Activated CD4-positive, alpha-beta T cell treated with anti-CD3 and anti-CD28 coated beads, Interleukin-2, amount 10 ng/mL, durations not matched to agents 24 days and 14 days (primary cell): ENCODE measurements around the gene NCAM1. TPM values are rescaled to one million over a fixed set of nuclear protein-coding genes. Genes with fewer than 3 reads are reported as not detected.

ENCODE experiments used
- DNase-seq: peaks from one replicate; pipeline ENCODE4 v3.0.0; 2022
- H3K27ac Mint-ChIP-seq: one replicate; pipeline ENCODE4 v1.8.0; 2022; ENCODE audit warnings: mild to moderate bottlenecking, mixed read lengths
- H3K27me3 Mint-ChIP-seq: one replicate; pipeline ENCODE4 v1.8.0; 2022; ENCODE audit warnings: mixed read lengths
- H3K36me3 Mint-ChIP-seq: one replicate; pipeline ENCODE4 v1.8.0; 2022; ENCODE audit warnings: low read depth, mild to moderate bottlenecking, mixed read lengths
- H3K4me1 Mint-ChIP-seq: one replicate; pipeline ENCODE4 v1.8.0; 2021; ENCODE audit warnings: mixed read lengths
- H3K4me3 Mint-ChIP-seq: one replicate; pipeline ENCODE4 v1.8.0; 2022; ENCODE audit warnings: mild to moderate bottlenecking, moderate library complexity, mixed read lengths
- H3K9me3 Mint-ChIP-seq: one replicate; pipeline ENCODE4 v1.8.0; 2021; ENCODE audit warnings: mixed read lengths
- intact Hi-C: fragments of 100-400 bp; cut with micrococcal nuclease; formaldehyde crosslinking; loops from one replicate; pipeline ENCODE4 v1.15.1; 2023
- total RNA-seq: library from RNA; stranded (reverse); gene quantifications from 2 replicates; pipeline ENCODE4 v1.2.3, GENCODE V29; 2022

Gene NCAM1
- total RNA-seq, 1 donor from 2014 or later = not detected

GRCh38 chr11:112961751-112962578, 745 bp downstream of the NCAM1 start:
- Mint-ChIP-seq H3K4me1 (peaks cover 12% of the 10 kb centered on the region), H3K27ac (peak overlapping the region; percentile 32), H3K36me3 (no peaks in the 10 kb centered on the region), H3K4me3 (peak overlapping the region; percentile 82), H3K9me3 (no peaks in the 10 kb centered on the region), H3K27me3 (peaks cover 65% of the 10 kb centered on the region)
- peak; percentile 64 for DNase-seq
- intact Hi-C loops = no loop called here

GRCh38 chr11:112962579-112963367, 1.6 kb downstream of the NCAM1 start:
- H3K36me3 Mint-ChIP-seq = no peaks in the 10 kb centered on the region

DNA sequence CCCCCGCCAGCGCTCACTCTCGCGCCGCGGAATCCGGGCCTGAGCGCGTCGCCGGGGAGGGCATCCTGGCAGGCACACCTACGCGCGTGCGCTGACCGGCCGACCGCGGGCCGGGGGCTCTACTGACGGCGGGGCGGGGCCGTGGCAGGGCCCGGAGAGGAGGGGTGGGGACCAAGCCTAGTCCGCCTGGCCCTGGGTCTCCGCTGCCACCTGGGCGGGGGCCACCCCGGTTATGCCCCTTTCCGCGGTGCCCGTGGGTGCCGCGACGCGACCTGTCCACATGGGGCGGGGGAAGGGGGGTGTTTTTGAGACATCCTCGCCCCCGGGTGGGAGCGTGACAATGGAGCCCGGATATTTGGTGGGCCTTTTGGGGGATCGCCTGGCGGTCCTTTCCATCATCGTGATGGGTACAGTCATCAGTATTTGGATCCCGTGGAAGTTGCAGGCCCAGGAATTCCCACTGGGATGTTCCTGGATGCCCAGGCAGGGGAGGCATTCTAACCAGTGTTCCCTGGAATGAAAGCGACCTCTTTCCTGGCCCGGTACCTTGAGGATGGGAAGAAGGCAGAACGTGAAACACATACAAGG, 2.2 kb downstream of the NCAM1 start:
- no peak for DNase-seq
- H3K9me3 Mint-ChIP-seq = no peaks in the 10 kb centered on the region
- intact Hi-C loops = no loop called here
- peaks cover 61% of the 10 kb centered on the region for H3K27me3 Mint-ChIP-seq
- peaks cover 12% of the 10 kb centered on the region for H3K4me1 Mint-ChIP-seq
- no peaks in the 10 kb centered on the region for H3K36me3 Mint-ChIP-seq
- H3K27ac Mint-ChIP-seq = no peak overlapping the region
- no peak overlapping the region for H3K4me3 Mint-ChIP-seq

More at GRCh38 chr11:112962579-112963367, 1.6 kb downstream of the NCAM1 start:
- DNase-seq = peak; percentile 56
- H3K4me1 Mint-ChIP-seq = peaks cover 12% of the 10 kb centered on the region
- peak overlapping the region; percentile 82 for H3K4me3 Mint-ChIP-seq
- intact Hi-C loops = no loop called here
- H3K27ac Mint-ChIP-seq = peak overlapping the region; percentile 32
- no peaks in the 10 kb centered on the region for H3K9me3 Mint-ChIP-seq
- peaks cover 66% of the 10 kb centered on the region for H3K27me3 Mint-ChIP-seq

GRCh38 chr11:112965656-112966055, 4.4 kb downstream of the NCAM1 start:
- no peak overlapping the region for H3K4me3 Mint-ChIP-seq
- peaks cover 12% of the 10 kb centered on the region for H3K4me1 Mint-ChIP-seq
- intact Hi-C loops = no loop called here
- DNase-seq = no peak
- H3K27ac Mint-ChIP-seq = no peak overlapping the region
- H3K27me3 Mint-ChIP-seq = peaks cover 53% of the 10 kb centered on the region
- no peaks in the 10 kb centered on the region for H3K36me3 Mint-ChIP-seq
- no peaks in the 10 kb centered on the region for H3K9me3 Mint-ChIP-seq

GRCh38 chr11:112966561-112966960, 5.3 kb downstream of the NCAM1 start:
- no peak for DNase-seq
- Mint-ChIP-seq H3K36me3 (no peaks in the 10 kb centered on the region), H3K27me3 (peaks cover 44% of the 10 kb centered on the region), H3K9me3 (no peaks in the 10 kb centered on the region), H3K27ac (no peak overlapping the region), H3K4me3 (no peak overlapping the region), H3K4me1 (peaks cover 7% of the 10 kb centered on the region)
- intact Hi-C loops = no loop called here

DNA sequence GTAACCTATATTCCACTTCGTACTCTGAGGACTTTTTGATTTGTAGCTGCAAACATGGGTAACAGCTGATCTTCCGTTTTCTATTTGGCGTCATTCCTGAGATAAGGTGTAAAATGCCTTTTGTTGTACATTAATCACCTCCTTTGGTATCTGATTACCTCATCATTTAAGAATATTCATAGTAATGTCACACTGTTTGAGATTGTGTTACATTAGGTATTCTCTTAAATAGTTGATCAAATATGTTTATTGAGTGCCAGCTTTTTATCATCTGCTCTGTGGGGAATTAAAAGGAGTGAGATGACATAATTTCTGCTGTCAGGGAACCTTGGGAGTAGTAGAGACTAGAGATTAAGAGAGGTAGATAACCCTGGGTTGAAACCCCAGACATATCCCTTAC, 5.9 kb downstream of the NCAM1 start:
- H3K9me3 Mint-ChIP-seq = no peaks in the 10 kb centered on the region
- peaks cover 5% of the 10 kb centered on the region for H3K4me1 Mint-ChIP-seq
- H3K27ac Mint-ChIP-seq = no peak overlapping the region
- H3K27me3 Mint-ChIP-seq = peaks cover 42% of the 10 kb centered on the region
- no peak overlapping the region for H3K4me3 Mint-ChIP-seq
- no peaks in the 10 kb centered on the region for H3K36me3 Mint-ChIP-seq
- DNase-seq = no peak
- intact Hi-C loops = no loop called here

DNA sequence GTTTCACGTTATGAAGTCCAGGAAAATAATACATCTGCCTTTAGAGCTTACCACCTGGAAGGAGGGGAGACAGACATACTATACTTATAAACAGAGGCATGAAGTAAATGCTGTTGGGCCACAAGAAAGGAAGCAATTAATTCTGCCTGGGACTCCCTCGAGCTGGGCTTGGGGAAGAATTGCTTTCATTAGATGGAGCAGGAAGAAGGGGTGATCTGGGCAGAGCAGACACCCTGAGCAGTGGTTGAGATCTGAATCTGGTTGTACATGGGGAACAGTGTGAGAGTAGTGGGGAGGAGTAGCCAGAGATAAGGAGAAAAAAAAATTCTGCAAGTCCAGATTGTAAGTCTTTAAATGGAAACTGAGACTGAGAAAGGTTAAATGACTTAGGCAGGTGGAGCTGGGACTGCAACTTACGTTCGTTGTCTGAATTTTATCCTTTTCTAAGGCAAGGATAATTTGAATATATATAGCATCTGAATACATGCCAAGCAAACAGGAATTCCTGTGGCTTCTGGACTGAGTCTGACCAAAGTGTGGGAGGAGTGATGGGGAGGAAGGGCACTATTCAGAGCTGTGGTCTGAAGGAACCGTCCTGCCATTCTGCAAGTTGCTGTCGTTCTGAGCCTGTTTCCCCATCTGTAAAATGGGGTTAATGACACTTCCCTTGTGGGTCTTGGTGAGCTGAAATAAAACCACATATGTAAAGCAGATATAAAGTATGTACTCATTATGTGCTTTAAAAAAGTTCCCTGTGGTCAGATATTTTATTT, 7.9 kb downstream of the NCAM1 start:
- no peaks in the 10 kb centered on the region for H3K9me3 Mint-ChIP-seq
- intact Hi-C loops = no loop called here
- H3K4me1 Mint-ChIP-seq = no peaks in the 10 kb centered on the region
- DNase-seq = no peak
- H3K4me3 Mint-ChIP-seq = no peak overlapping the region
- H3K27ac Mint-ChIP-seq = no peak overlapping the region
- no peaks in the 10 kb centered on the region for H3K36me3 Mint-ChIP-seq
- peaks cover 32% of the 10 kb centered on the region for H3K27me3 Mint-ChIP-seq

DNA sequence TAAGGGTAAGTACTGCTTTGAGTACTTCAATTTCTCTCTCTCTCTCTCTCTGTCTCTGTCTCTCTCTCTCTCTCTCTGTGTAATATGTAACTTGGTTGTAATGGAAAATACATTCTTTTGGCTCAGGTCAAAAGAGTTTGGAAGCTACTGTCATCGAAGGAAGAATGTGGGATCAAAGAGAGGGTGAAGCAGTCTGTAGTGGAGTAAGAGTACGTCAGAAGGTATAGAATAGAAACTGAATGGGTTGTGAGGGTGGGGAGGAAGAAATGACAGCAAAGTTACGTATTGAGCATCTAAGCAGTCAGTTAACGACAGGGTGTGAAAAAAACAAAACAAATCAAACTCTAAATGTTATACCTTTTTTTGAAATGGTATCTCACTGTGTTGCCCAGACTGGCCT, 10.0 kb downstream of the NCAM1 start:
- Mint-ChIP-seq H3K4me1 (no peaks in the 10 kb centered on the region), H3K9me3 (no peaks in the 10 kb centered on the region), H3K27ac (no peak overlapping the region), H3K4me3 (no peak overlapping the region), H3K36me3 (no peaks in the 10 kb centered on the region), H3K27me3 (peaks cover 20% of the 10 kb centered on the region)
- DNase-seq = no peak
- intact Hi-C loops = no loop called here

DNA sequence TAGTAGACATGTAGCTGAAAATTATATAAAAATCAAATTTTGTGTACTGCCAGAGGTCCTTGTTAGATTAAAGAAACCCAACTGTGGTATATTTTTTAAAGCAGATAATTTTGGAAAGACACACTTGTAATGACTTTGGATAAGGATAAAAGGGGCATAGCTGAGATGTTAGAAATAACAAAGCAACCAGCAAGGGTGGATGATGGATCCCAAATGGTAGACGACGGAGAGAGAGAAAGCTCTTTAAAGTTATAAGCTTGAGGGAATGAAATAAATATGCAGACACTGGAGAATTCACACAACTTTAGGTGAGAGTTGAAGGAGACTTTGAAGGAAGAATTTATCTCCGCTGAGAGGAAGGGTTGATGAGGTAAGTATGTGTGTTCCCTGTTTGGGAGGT, 10.6 kb downstream of the NCAM1 start:
- no peak overlapping the region for H3K27ac Mint-ChIP-seq
- H3K4me3 Mint-ChIP-seq = no peak overlapping the region

DNA sequence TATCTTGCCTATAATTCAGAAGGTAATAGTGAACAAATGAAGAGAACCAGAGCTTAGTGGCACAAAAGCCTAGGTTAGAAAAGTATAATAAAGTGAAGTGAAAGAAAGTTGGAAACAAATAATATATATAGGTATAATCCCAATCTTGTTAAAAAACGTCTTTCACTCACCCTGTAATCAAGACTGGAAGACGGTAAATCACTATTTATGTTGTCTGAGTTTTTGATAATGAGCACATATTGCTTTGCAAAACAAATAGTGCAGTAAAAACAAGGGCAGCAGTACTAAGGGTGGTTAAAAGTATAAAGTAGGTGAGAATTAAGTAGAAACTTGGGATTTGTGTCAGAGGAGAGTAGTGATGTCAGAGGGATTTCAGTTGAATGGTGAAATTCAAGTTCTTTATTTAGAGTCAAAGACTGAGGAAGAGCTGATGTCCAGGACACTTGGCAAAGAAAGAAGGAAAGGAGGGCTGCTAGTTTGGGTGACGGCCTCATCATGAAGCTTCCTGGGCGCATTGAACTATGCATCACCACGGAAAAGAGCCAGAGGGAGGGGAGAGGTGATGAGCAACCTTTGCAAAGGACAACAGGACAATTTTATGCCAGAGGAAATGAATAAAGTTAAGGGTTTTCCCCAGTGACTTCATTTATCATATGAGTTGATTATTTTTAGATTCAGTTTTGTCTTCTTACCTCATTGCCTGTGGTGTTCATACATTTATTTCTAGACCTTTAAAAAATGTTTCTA, 11.4 kb downstream of the NCAM1 start:
- DNase-seq = no peak
- Mint-ChIP-seq H3K27ac (no peak overlapping the region), H3K36me3 (no peaks in the 10 kb centered on the region), H3K9me3 (no peaks in the 10 kb centered on the region), H3K27me3 (peaks cover 14% of the 10 kb centered on the region), H3K4me1 (no peaks in the 10 kb centered on the region), H3K4me3 (no peak overlapping the region)
- intact Hi-C loops = no loop called here

More for the DNA sequence above, 10.6 kb downstream of the NCAM1 start:
- H3K27me3 Mint-ChIP-seq = peaks cover 19% of the 10 kb centered on the region
- DNase-seq = no peak
- intact Hi-C loops = no loop called here
- H3K9me3 Mint-ChIP-seq = no peaks in the 10 kb centered on the region
- H3K36me3 Mint-ChIP-seq = no peaks in the 10 kb centered on the region
- H3K4me1 Mint-ChIP-seq = no peaks in the 10 kb centered on the region

GRCh38 chr11:112975051-112975450, 13.8 kb downstream of the NCAM1 start:
- Mint-ChIP-seq H3K36me3 (no peaks in the 10 kb centered on the region), H3K4me1 (no peaks in the 10 kb centered on the region), H3K27me3 (peaks cover 4% of the 10 kb centered on the region), H3K4me3 (no peak overlapping the region), H3K27ac (no peak overlapping the region), H3K9me3 (no peaks in the 10 kb centered on the region)
- intact Hi-C loops = no loop called here
- no peak for DNase-seq

DNA sequence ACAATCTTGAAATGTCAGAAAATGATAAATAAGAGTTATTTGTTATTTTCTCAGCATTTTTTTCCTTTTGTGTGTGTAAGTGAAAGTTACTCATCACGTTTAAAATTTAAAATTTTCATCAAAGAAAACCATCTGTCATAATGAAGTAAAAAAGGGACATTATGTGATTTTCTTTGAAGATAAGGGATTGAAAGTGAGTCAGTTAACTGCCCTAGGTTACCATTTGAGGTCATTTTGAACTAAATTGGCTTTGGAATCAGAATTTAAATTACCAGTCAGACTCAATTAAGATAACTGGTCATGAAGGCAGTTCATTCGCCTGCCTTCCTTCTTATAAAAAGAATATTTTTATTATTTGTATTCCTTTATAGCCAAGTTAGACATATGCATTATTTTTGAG, 14.3 kb downstream of the NCAM1 start:
- Mint-ChIP-seq H3K27ac (no peak overlapping the region), H3K4me1 (no peaks in the 10 kb centered on the region), H3K27me3 (peaks cover 4% of the 10 kb centered on the region), H3K9me3 (no peaks in the 10 kb centered on the region), H3K36me3 (no peaks in the 10 kb centered on the region), H3K4me3 (no peak overlapping the region)
- DNase-seq = no peak
- intact Hi-C loops = no loop called here

DNA sequence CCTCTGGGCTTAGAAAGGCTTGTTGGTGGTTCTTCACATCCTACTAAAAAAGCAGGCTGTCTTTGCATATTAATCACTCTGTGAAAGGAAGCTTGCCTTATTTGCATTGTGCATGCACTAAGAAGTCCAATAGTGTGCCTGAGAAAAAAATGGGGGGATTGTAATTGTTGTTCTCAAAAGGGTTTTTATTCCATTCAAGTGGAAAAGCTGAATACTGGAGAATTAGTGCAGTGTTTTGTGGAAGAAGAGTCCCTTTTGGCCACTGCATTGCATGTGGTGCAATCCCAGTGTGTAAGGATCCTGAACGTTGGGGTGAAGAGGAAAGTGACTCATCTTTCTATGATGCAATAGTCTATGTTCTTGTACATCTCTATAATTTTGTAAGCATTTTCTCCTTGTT, 16.5 kb downstream of the NCAM1 start:
- no peaks in the 10 kb centered on the region for H3K4me1 Mint-ChIP-seq
- no peak overlapping the region for H3K4me3 Mint-ChIP-seq
- DNase-seq = no peak
- no peaks in the 10 kb centered on the region for H3K9me3 Mint-ChIP-seq
- no peak overlapping the region for H3K27ac Mint-ChIP-seq
- no peaks in the 10 kb centered on the region for H3K36me3 Mint-ChIP-seq
- peaks cover 4% of the 10 kb centered on the region for H3K27me3 Mint-ChIP-seq
- intact Hi-C loops = no loop called here
